Natural killer cell (primary cell): Measurements from ENCODE around the gene L3HYPDH. TPM values are rescaled to one million over a fixed set of nuclear protein-coding genes. Genes with fewer than 3 reads are reported as not detected.

Source experiments
- ATAC-seq, 3 donors: fragments of 150-1000 bp in 2 of 3; fragments of 200-7000 bp in 1 of 3; cut with Tn5 transposase; 1 replicate in 1 of 3; 2 replicates in 2 of 3; pipeline ENCODE4 v1.10.0; 2021; ENCODE audit warnings: mild to moderate bottlenecking in 2 of 3, moderate library complexity in 2 of 3
- DNase-seq, 2 donors: peaks; one replicate each; pipeline versions ENCODE4 v3.0.0 to v3.0.0-alpha.2; 2013 to 2021; ENCODE audit warnings: mixed read lengths in 1 of 2
- H3K27ac ChIP-seq: one replicate; pipeline ENCODE4 v1.5.1; 2013; ENCODE audit warnings: mild to moderate bottlenecking, low read length
- H3K27me3 ChIP-seq: one replicate; pipeline ENCODE4 v1.6.1; 2013; ENCODE audit warnings: low read length; ENCODE audit not compliant: control insufficient read depth, insufficient read depth
- H3K36me3 ChIP-seq: one replicate; pipeline ENCODE4 v1.6.1; 2013; ENCODE audit warnings: low read length; ENCODE audit not compliant: control insufficient read depth, insufficient read depth
- H3K4me1 ChIP-seq: one replicate; pipeline ENCODE4 v1.6.1; 2013; ENCODE audit warnings: low read length; ENCODE audit not compliant: control insufficient read depth, insufficient read depth
- H3K4me3 ChIP-seq: one replicate; pipeline ENCODE4 v1.5.1; 2013; ENCODE audit warnings: low read length
- H3K9me3 ChIP-seq: one replicate; pipeline ENCODE4 v1.6.1; 2013; ENCODE audit warnings: low read length; ENCODE audit not compliant: control insufficient read depth, insufficient read depth
- H3K27ac Mint-ChIP-seq, 2 donors: one replicate each; pipeline ENCODE4 v1.8.0; 2022; ENCODE audit warnings: mild to moderate bottlenecking in 2 of 2, mixed read lengths in 2 of 2, moderate library complexity in 1 of 2
- H3K27me3 Mint-ChIP-seq, 2 donors: one replicate each; pipeline ENCODE4 v1.8.0; 2022; ENCODE audit warnings: low read depth in 2 of 2, mixed read lengths in 2 of 2
- H3K36me3 Mint-ChIP-seq: one replicate; pipeline ENCODE4 v1.8.0; 2022; ENCODE audit warnings: mixed read lengths
- H3K4me1 Mint-ChIP-seq, 2 donors: one replicate each; pipeline ENCODE4 v1.8.0; 2022; ENCODE audit warnings: mixed read lengths in 2 of 2
- H3K4me3 Mint-ChIP-seq: one replicate; pipeline ENCODE4 v1.8.0; 2022; ENCODE audit warnings: mild to moderate bottlenecking, moderate library complexity, mixed read lengths
- H3K9me3 Mint-ChIP-seq, 2 donors: one replicate each; pipeline ENCODE4 v1.8.0; 2022; ENCODE audit warnings: mixed read lengths in 2 of 2
- CTCF ChIP-seq: fragments of 200-600 bp; IDR thresholded peaks from one replicate; pipeline ENCODE4 v1.8.0; 2022; ENCODE audit warnings: antibody characterized with exemption
- WGBS: methylation state at CpG from one replicate; pipeline ENCODE4 v1.1.7; 2013; ENCODE audit warnings: missing lambda C conversion rate; ENCODE audit not compliant: insufficient coverage; 5-methylcytosine and 5-hydroxymethylcytosine counted together
- intact Hi-C: fragments of 100-400 bp; cut with micrococcal nuclease; formaldehyde crosslinking; loops from one replicate; pipeline ENCODE4 v1.14.2; 2022
- total RNA-seq, 4 donors: library from RNA; stranded (reverse); fragments of 120-200 nt in 1 of 4; gene quantifications; one replicate each; pipeline versions ENCODE4 v1.2.3 to v1.2.4, GENCODE V29; 2013 to 2022

Gene L3HYPDH
- total RNA-seq, 3 donors from 2014 or later (not counting 1 experiment from before 2014, with no cell fraction given) = 13.3 to 18.8 (median 16.5) TPM

- peaks cover 7 to 19% of the 10 kb centered on the region in 2 donors for H3K4me1 Mint-ChIP-seq
- peaks cover 6% of the 10 kb centered on the region for H3K27me3 ChIP-seq
- TF ChIP-seq CTCF = no peak
- peaks cover 6 to 9% of the 10 kb centered on the region in 2 donors for H3K27me3 Mint-ChIP-seq
- H3K4me1 ChIP-seq = peaks cover 13% of the 10 kb centered on the region
- no peak overlapping the region for H3K4me3 ChIP-seq
- H3K27ac Mint-ChIP-seq = no peak overlapping the region
- no peaks in the 10 kb centered on the region for H3K36me3 Mint-ChIP-seq
- H3K9me3 ChIP-seq = no peaks in the 10 kb centered on the region
- intact Hi-C loops = no loop called here
- DNase-seq (no peak), ATAC-seq (no peak)
- no peaks in the 10 kb centered on the region for H3K9me3 Mint-ChIP-seq
- H3K27ac ChIP-seq = no peak overlapping the region
- WGBS = no CpG with 5 or more reads among the region's 1 CpG
- H3K4me3 Mint-ChIP-seq = no peak overlapping the region
- no peaks in the 10 kb centered on the region for H3K36me3 ChIP-seq
Measured at GRCh38 chr14:59461891-59462290, 22.3 kb downstream of the L3HYPDH start.

- peaks cover 11% of the 10 kb centered on the region for H3K4me1 ChIP-seq
- ATAC-seq (no peak), DNase-seq (no peak)
- Mint-ChIP-seq H3K9me3 (no peaks in the 10 kb centered on the region), H3K27me3 (peaks cover 6 to 9% of the 10 kb centered on the region in 2 donors), H3K4me1 (peaks cover 7 to 14% of the 10 kb centered on the region in 2 donors), H3K4me3 (no peak overlapping the region), H3K27ac (no peak overlapping the region), H3K36me3 (no peaks in the 10 kb centered on the region)
- no peak overlapping the region for H3K4me3 ChIP-seq
- WGBS = 100% methylated on average over 1 of the region's 1 CpG
- no peaks in the 10 kb centered on the region for H3K36me3 ChIP-seq
- no peak overlapping the region for H3K27ac ChIP-seq
- intact Hi-C loops = no loop called here
- no peak for TF ChIP-seq CTCF
- H3K27me3 ChIP-seq = peaks cover 6% of the 10 kb centered on the region
- H3K9me3 ChIP-seq = no peaks in the 10 kb centered on the region
Measured at GRCh38 chr14:59460378-59460777, 23.8 kb downstream of the L3HYPDH start.

- Histone ChIP-seq H3K4me1 (peaks cover under 1% of the 10 kb centered on the region), H3K27ac (no peak overlapping the region), H3K27me3 (peaks cover 6% of the 10 kb centered on the region), H3K9me3 (no peaks in the 10 kb centered on the region), H3K36me3 (no peaks in the 10 kb centered on the region), H3K4me3 (no peak overlapping the region)
- no peak for ATAC-seq
- Mint-ChIP-seq H3K27me3 (peaks cover 6 to 9% of the 10 kb centered on the region in 2 donors), H3K27ac (no peak overlapping the region), H3K4me3 (no peak overlapping the region), H3K9me3 (no peaks in the 10 kb centered on the region), H3K4me1 (peaks cover 0 to 2% of the 10 kb centered on the region in 2 donors), H3K36me3 (no peaks in the 10 kb centered on the region)
- WGBS = 93% methylated on average over 2 of the region's 2 CpGs
- no peak for TF ChIP-seq CTCF
- intact Hi-C loops = no loop called here
- no peak for DNase-seq
Measured at GRCh38 chr14:59458486-59458885, 25.7 kb downstream of the L3HYPDH start.

DNA sequence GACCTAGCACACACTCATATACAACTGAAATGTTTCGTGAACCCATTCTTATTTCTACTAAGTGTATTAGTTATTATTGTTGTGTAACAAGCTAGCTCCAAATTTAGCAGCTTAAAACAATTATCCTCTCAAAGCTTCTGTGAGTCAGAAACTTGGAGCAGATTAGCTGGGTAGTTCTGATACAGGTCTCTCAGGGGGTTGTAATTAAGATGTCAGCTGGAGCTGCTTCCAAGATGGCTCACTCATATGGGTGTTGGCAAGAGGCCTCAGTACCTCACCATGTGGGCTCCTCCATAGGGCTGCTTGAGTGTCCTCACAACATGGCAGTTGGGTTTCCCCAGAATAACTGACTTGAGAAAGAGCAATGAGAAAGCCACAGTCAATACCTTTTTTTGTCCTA is 28.8 kb downstream of the L3HYPDH start:
- WGBS = no CpG with 5 or more reads among the region's 1 CpG
- H3K4me3 ChIP-seq = no peak overlapping the region

More for the DNA sequence above, 28.8 kb downstream of the L3HYPDH start:
- peaks cover 0 to 2% of the 10 kb centered on the region in 2 donors for H3K27me3 Mint-ChIP-seq
- no peaks in the 10 kb centered on the region for H3K9me3 ChIP-seq
- DNase-seq = no peak
- ATAC-seq = no peak
- H3K9me3 Mint-ChIP-seq = no peaks in the 10 kb centered on the region
- no peaks in the 10 kb centered on the region for H3K36me3 ChIP-seq
- TF ChIP-seq CTCF = no peak
- H3K27ac Mint-ChIP-seq = no peak overlapping the region
- H3K4me1 ChIP-seq = no peaks in the 10 kb centered on the region
- H3K27me3 ChIP-seq = no peaks in the 10 kb centered on the region
- no peak overlapping the region for H3K4me3 Mint-ChIP-seq
- no peak overlapping the region for H3K27ac ChIP-seq
- H3K36me3 Mint-ChIP-seq = no peaks in the 10 kb centered on the region
- H3K4me1 Mint-ChIP-seq = no peaks in the 10 kb centered on the region
- intact Hi-C loops = no loop called here
